ENCODE results near the gene DTNB. TPM values are rescaled to one million over a fixed set of nuclear protein-coding genes. Genes with fewer than 3 reads are reported as not detected.

DTNB gene
- total RNA-seq, 2 experiments from 2014 or later = 27.3 to 29.1 TPM

DNA sequence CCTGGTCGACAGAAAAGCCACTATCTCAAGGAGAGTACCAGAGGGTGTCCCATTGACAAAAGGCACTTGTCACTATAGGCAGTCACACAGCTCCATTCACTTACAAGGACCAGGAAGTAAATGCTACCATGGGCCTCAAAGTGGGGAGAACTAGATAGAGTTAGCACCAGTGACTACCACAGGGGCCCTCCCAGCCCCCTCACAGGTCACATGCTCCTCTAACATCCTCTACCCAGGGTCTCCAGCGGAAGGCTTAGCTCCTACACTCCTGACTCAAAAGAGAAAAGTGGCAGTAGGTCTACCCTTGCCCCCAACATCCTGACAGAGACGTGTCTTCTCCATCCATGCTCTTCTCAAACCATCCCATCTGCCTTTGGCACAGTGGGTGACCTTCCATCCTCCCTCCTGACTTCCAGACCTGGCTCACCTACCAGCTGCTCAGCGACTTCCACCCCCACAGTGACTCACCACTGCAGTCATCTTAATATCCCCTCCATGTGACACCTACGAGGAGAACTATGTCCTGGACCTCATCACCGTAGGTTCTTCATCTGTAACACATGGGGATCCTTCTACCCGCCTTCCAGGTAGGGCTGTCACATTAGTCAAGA is 326.1 kb downstream of the DTNB start:
- Mint-ChIP-seq H3K9me3 (no peaks in the 10 kb centered on the region), H3K36me3 (ENCODE audit: low read depth) (no peaks in the 10 kb centered on the region), H3K27ac (peak overlapping the region; percentile 89), H3K4me1 (ENCODE audit: low read depth) (peaks cover 50% of the 10 kb centered on the region), H3K4me3 (peak overlapping the region; percentile 39), H3K27me3 (peaks cover under 1% of the 10 kb centered on the region)
- ATAC-seq (peak; percentile 86), DNase-seq (peak; percentile 90)
- intact Hi-C loops (cut with micrococcal nuclease) = no loop called here
- TF ChIP-seq, protein P1, sequence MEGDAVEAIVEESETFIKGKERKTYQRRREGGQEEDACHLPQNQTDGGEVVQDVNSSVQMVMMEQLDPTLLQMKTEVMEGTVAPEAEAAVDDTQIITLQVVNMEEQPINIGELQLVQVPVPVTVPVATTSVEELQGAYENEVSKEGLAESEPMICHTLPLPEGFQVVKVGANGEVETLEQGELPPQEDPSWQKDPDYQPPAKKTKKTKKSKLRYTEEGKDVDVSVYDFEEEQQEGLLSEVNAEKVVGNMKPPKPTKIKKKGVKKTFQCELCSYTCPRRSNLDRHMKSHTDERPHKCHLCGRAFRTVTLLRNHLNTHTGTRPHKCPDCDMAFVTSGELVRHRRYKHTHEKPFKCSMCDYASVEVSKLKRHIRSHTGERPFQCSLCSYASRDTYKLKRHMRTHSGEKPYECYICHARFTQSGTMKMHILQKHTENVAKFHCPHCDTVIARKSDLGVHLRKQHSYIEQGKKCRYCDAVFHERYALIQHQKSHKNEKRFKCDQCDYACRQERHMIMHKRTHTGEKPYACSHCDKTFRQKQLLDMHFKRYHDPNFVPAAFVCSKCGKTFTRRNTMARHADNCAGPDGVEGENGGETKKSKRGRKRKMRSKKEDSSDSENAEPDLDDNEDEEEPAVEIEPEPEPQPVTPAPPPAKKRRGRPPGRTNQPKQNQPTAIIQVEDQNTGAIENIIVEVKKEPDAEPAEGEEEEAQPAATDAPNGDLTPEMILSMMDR (IDR thresholded peaks at IDR 0.05) = no peak
- POLR2A ChIA-PET = interaction anchor here (0.8 to 3.2 kb wide), 11 partner anchors 12 to 106 kb away, joined by 3 to 17 read pairs (median 5); no protein-coding TSS in a partner anchor
- CTCF ChIA-PET = interaction anchor here (0.7 to 7.0 kb wide), 7 partner anchors 10 to 74 kb away, joined by 3 to 69 read pairs (median 5); no protein-coding TSS in a partner anchor

DNA sequence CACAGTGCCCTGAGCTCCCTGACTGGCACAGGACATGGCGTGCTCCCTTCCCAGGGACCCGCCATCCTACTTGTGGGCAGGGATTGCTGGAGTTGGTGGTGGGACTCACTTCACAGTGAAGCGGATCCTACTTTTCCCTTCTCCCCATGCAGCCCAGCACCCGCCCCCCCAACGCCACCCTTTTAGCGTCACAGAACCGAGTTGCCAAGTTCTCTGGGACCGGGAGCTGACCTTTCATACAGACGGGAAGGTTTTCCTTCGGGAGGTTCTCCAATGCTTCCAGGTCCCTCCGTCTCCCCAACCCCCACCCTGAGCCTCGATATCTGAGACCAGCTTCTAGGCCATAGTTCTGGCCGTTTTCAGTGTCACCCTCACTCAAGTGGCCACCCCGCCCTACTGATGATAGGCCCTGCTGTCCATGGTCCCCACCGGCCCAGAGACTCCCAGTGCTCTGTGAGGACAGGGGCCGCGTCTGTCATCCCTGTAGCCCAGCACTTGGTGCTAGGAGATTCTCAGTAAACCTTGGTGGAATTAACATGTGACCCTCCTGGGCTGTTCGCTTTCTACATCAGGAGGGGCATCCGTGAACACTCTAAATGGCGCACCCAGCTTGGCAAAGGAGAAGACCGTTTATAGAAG is 330.1 kb downstream of the DTNB start:
- H3K36me3 Mint-ChIP-seq (ENCODE audit: low read depth) = peaks cover 7% of the 10 kb centered on the region
- no peak for ATAC-seq
- H3K9me3 Mint-ChIP-seq = no peaks in the 10 kb centered on the region
- TF ChIP-seq, protein P1 (IDR thresholded peaks at IDR 0.05) = no peak
- peak overlapping the region; percentile 76 for H3K4me3 Mint-ChIP-seq
- DNase-seq = no peak
- H3K27me3 Mint-ChIP-seq = no peaks in the 10 kb centered on the region
- CTCF ChIA-PET = interaction anchor here (1.3 to 3.3 kb wide), 9 partner anchors 12 to 67 kb away, joined by 3 to 14 read pairs (median 6); no protein-coding TSS in a partner anchor
- H3K27ac Mint-ChIP-seq = no peak overlapping the region
- POLR2A ChIA-PET = interaction anchor here (0.9 to 2.1 kb wide), 9 partner anchors 10 to 67 kb away, joined by 3 to 12 read pairs (median 4); no protein-coding TSS in a partner anchor
- H3K4me1 Mint-ChIP-seq (ENCODE audit: low read depth) = peaks cover 54% of the 10 kb centered on the region
- intact Hi-C loops (cut with micrococcal nuclease) = loop anchor here (5.0 kb wide), 1 partner anchor 34 kb away; no protein-coding TSS in a partner anchor

- CTCF ChIA-PET = interaction anchor here (1.3 to 3.3 kb wide), 9 partner anchors 11 to 66 kb away, joined by 3 to 14 read pairs (median 6); no protein-coding TSS in a partner anchor
- ATAC-seq = peak; percentile 84
These were observed 330.8 kb downstream of the DTNB start for GRCh38 chr2:25342372-25343186.

GRCh38 chr2:25341753-25342371 is 331.5 kb downstream of the DTNB start, which contains the start of gene DNMT3A:
DNMT3A (minus strand) TSS chr2:25341925; CDS start chr2:25313984, 27,941 bp downstream.
- ChIA-PET CTCF (interaction anchor here (1.4 to 3.3 kb wide), 8 partner anchors 14 to 65 kb away, joined by 4 to 14 read pairs (median 7); no protein-coding TSS in a partner anchor), POLR2A (interaction anchor here (0.9 to 2.1 kb wide), 4 partner anchors 17 to 40 kb away, joined by 3 to 12 read pairs (median 4); no protein-coding TSS in a partner anchor)
- TF ChIP-seq, protein P1 (IDR thresholded peaks at IDR 0.05) = no peak
- H3K4me1 Mint-ChIP-seq (ENCODE audit: low read depth) = peaks cover 54% of the 10 kb centered on the region
- H3K4me3 Mint-ChIP-seq = peak within 1 kb of the TSS; percentile 76
- H3K27ac Mint-ChIP-seq = peak within 1 kb of the TSS; percentile 80
- peaks cover 12% of the 10 kb centered on the region for H3K36me3 Mint-ChIP-seq (ENCODE audit: low read depth)
- intact Hi-C loops (cut with micrococcal nuclease) = loop anchor here (5.0 kb wide), 1 partner anchor 35 kb away; no protein-coding TSS in a partner anchor
- peak; percentile 24 for ATAC-seq
- no peaks in the 10 kb centered on the region for H3K9me3 Mint-ChIP-seq
- DNase-seq = peak; percentile 72
- no peaks in the 10 kb centered on the region for H3K27me3 Mint-ChIP-seq

More at GRCh38 chr2:25342372-25343186, 330.8 kb downstream of the DTNB start:
- Mint-ChIP-seq H3K36me3 (ENCODE audit: low read depth) (peaks cover 7% of the 10 kb centered on the region), H3K27me3 (no peaks in the 10 kb centered on the region), H3K27ac (peak overlapping the region; percentile 80), H3K4me3 (peak overlapping the region; percentile 76), H3K9me3 (no peaks in the 10 kb centered on the region), H3K4me1 (ENCODE audit: low read depth) (peaks cover 54% of the 10 kb centered on the region)
- TF ChIP-seq, protein P1 (IDR thresholded peaks at IDR 0.05) = peak; percentile 97
- peak; percentile 88 for DNase-seq
- POLR2A ChIA-PET = interaction anchor here (0.9 to 2.1 kb wide), 8 partner anchors 17 to 66 kb away, joined by 3 to 12 read pairs (median 4); no protein-coding TSS in a partner anchor
- intact Hi-C loops (cut with micrococcal nuclease) = loop anchor here (5.0 kb wide), 1 partner anchor 35 kb away; no protein-coding TSS in a partner anchor
